Gastroesophageal sphincter (tissue), 4 donors: Measurements from ENCODE around the gene C10orf143. TPM values are rescaled to one million over a fixed set of nuclear protein-coding genes. Genes with fewer than 3 reads are reported as not detected.

Source experiments
- ATAC-seq: fragments of 150-250 bp; one replicate; pipeline ENCODE4 v1.9.1; 2016; ENCODE audit warnings: mild to moderate bottlenecking, moderate library complexity
- H3K27ac ChIP-seq, 4 donors: fragments of 200-600 bp; sonication (generic) in 3 of 4; 1 replicate in 3 of 4; 2 replicates in 1 of 4; pipeline ENCODE4 v1.5.1; 2016 to 2019
- H3K27me3 ChIP-seq: fragments of 200-600 bp; sonication (generic); one replicate; pipeline ENCODE4 v1.5.1; 2019
- H3K36me3 ChIP-seq, 2 donors: fragments of 200-600 bp; sonication (generic); one replicate each; pipeline ENCODE4 v1.5.1; 2019; ENCODE audit warnings: control low read depth in 1 of 2
- H3K4me1 ChIP-seq, 3 donors: fragments of 200-600 bp; sonication (generic); 1 replicate in 2 of 3; 2 replicates in 1 of 3; pipeline ENCODE4 v1.5.1; 2016 to 2019; ENCODE audit warnings: control low read depth in 2 of 3
- H3K4me3 ChIP-seq, 2 donors: fragments of 200-600 bp; sonication (generic); one replicate each; pipeline ENCODE4 v1.5.1; 2019; ENCODE audit warnings: mild to moderate bottlenecking in 1 of 2, moderate library complexity in 1 of 2
- H3K9me3 ChIP-seq, 3 donors: fragments of 200-600 bp; sonication (generic); one replicate each; pipeline ENCODE4 v1.5.1; 2017 to 2019; ENCODE audit warnings: control low read depth in 2 of 3
- EP300 ChIP-seq: sonication (generic); formaldehyde crosslinking; IDR thresholded peaks from one replicate; pipeline ENCODE4 v1.6.1; 2017; ENCODE audit warnings: antibody characterized with exemption, mild to moderate bottlenecking
- POLR2A ChIP-seq, 2 donors: fragments of 450-650 bp; IDR thresholded peaks; one replicate each; pipeline ENCODE4 v1.6.1; 2017; ENCODE audit warnings: antibody characterized with exemption in 2 of 2, mild to moderate bottlenecking in 2 of 2, moderate library complexity in 1 of 2
- POLR2AphosphoS5 ChIP-seq: sonication (generic); formaldehyde crosslinking; IDR thresholded peaks from one replicate; pipeline ENCODE4 v1.6.1; 2017; ENCODE audit warnings: antibody characterized with exemption
- WGBS, 2 donors: methylation state at CpG; one replicate each; pipeline ENCODE4 v1.1.5; 2018; ENCODE audit warnings: low coverage in 1 of 2; 5-methylcytosine and 5-hydroxymethylcytosine counted together
- total RNA-seq, 4 donors: library from RNA; depleted of rRNA; stranded (reverse); fragments of >200 nt; gene quantifications; one replicate each; pipeline ENCODE4 v1.1.0, GENCODE V29; 2016
- TF ChIP-seq, protein P1 (sequence below), 4 experiments: fragments of 200-600 bp in 2 of 4; fragments of 450-650 bp in 2 of 4; sonication (generic) in 1 of 4; IDR thresholded peaks; one replicate each; pipeline ENCODE4 v1.5.1; 2017 to 2019; ENCODE audit warnings: antibody characterized with exemption in 4 of 4, mild to moderate bottlenecking in 2 of 4, moderate library complexity in 2 of 4

Gene C10orf143
- total RNA-seq, 4 donors from 2014 or later = 1.1 to 5.4 (median 4.6) TPM

DNA sequence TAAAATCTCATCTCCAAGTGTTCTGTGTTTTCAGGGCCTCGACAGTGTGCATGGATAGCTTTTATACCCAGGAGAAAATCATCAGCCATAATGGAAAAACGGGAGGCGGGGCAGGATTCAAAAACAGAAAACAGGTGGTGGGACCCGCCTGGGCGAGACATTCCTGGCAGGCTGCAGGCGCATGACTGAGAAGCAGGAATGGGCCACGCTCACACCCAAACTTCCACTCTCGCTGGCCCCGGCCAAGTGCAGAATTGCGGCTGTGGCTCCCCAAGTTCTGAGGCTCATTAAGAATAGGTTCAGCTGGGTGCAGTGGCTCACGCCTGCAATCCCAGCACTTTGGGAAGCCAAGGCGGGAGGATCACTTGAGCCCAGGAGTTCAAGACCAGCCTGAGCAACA is 60.6 kb downstream of the C10orf143 start:
- H3K4me1 ChIP-seq = no peaks in the 10 kb centered on the region
- ATAC-seq = no peak
- TF ChIP-seq, protein P1, sequence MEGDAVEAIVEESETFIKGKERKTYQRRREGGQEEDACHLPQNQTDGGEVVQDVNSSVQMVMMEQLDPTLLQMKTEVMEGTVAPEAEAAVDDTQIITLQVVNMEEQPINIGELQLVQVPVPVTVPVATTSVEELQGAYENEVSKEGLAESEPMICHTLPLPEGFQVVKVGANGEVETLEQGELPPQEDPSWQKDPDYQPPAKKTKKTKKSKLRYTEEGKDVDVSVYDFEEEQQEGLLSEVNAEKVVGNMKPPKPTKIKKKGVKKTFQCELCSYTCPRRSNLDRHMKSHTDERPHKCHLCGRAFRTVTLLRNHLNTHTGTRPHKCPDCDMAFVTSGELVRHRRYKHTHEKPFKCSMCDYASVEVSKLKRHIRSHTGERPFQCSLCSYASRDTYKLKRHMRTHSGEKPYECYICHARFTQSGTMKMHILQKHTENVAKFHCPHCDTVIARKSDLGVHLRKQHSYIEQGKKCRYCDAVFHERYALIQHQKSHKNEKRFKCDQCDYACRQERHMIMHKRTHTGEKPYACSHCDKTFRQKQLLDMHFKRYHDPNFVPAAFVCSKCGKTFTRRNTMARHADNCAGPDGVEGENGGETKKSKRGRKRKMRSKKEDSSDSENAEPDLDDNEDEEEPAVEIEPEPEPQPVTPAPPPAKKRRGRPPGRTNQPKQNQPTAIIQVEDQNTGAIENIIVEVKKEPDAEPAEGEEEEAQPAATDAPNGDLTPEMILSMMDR (IDR thresholded peaks at IDR 0.05) = no peak
- TF ChIP-seq POLR2A (IDR thresholded peaks at IDR 0.05) (no peak), POLR2AphosphoS5 (no peak), EP300 (no peak)
- H3K27ac ChIP-seq = no peak overlapping the region
- H3K36me3 ChIP-seq = no peaks in the 10 kb centered on the region
- 80 to 83% methylated on average over 2 to 9 of the region's 12 CpGs for WGBS, 2 donors
- peaks cover 37% of the 10 kb centered on the region for H3K27me3 ChIP-seq
- H3K9me3 ChIP-seq = no peaks in the 10 kb centered on the region
- H3K4me3 ChIP-seq = no peak overlapping the region

DNA sequence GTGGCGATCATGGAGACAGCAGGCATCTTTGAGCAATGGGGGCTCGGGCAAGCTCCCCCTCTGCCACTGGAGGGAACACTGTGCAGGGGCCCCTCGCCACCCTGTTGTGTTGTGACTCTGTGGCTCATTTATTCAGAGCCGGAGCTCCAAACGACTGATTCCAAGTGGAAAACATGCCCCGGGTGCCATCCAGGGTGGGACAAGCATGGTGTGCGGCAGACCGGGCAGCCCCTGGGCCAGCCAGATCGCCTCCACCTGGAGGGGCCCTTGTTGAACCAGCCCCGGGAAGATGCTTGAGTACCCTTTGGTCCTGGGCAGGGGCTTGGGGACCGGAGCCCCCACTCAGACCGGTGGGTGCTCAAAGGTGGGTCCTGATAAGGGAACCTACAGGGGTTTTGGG is 61.4 kb downstream of the C10orf143 start:
- peaks cover 44% of the 10 kb centered on the region for H3K27me3 ChIP-seq
- WGBS, 2 donors = no CpG with 5 or more reads among the region's 12 CpGs
- TF ChIP-seq POLR2A (IDR thresholded peaks at IDR 0.05) (no peak), EP300 (no peak), POLR2AphosphoS5 (no peak)
- TF ChIP-seq, protein P1 (IDR thresholded peaks at IDR 0.05) = no peak
- no peaks in the 10 kb centered on the region for H3K4me1 ChIP-seq
- H3K9me3 ChIP-seq = no peaks in the 10 kb centered on the region
- no peak overlapping the region for H3K4me3 ChIP-seq
- ATAC-seq = no peak
- no peaks in the 10 kb centered on the region for H3K36me3 ChIP-seq
- H3K27ac ChIP-seq = no peak overlapping the region

DNA sequence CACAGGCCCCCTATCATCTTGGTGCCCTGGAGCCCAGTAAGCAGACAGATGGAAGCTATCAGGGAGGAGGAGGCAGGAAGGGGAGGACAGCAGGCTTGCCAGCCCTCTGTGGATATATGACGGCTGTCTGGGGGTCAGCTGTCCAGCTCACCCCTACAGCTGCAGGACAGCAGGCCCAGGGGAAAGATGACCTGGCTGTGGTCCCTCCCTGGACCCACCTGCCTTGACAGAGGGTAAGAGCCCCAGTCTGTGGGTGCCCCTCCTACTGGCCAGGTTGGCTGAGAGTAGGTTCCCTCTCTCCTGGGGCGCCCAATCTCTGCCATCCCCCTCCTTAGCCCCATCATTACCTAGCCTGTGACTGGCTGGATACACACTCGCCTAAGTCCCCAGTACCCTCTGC is 62.5 kb downstream of the C10orf143 start:
- no CpG with 5 or more reads among the region's 3 CpGs for WGBS, 2 donors
- no peaks in the 10 kb centered on the region for H3K36me3 ChIP-seq
- H3K4me3 ChIP-seq = no peak overlapping the region
- no peak for ATAC-seq
- H3K9me3 ChIP-seq = no peaks in the 10 kb centered on the region
- no peak overlapping the region for H3K27ac ChIP-seq
- TF ChIP-seq POLR2AphosphoS5 (no peak), POLR2A (IDR thresholded peaks at IDR 0.05) (no peak), EP300 (no peak)
- TF ChIP-seq, protein P1 (IDR thresholded peaks at IDR 0.05) = no peak
- H3K4me1 ChIP-seq = no peaks in the 10 kb centered on the region
- H3K27me3 ChIP-seq = peaks cover 53% of the 10 kb centered on the region

DNA sequence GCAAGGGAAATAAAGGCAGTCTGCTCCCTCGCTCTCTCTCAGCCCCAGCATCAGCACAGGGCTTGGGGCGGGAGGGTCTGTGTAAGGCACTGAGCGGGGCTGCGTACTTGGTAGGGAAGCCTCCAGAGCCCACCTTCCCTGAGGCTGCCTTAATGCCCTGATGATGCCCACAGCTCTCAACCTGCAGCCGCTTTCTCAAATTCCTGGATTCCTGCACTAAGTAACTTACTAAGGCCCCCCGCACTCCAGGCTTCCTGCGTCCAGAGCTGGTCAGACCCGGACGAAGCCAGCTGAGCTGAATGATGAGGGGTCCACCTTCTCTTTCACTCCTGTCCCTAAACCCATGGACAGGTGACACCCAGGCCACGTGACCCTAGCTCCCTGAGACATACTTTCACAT is 63.3 kb downstream of the C10orf143 start:
- 69 to 79% methylated on average over 7 to 9 of the region's 10 CpGs for WGBS, 2 donors
- TF ChIP-seq POLR2AphosphoS5 (no peak), EP300 (no peak), POLR2A (IDR thresholded peaks at IDR 0.05) (no peak)
- TF ChIP-seq, protein P1 (IDR thresholded peaks at IDR 0.05) = no peak
- ATAC-seq = no peak
- Histone ChIP-seq H3K4me3 (no peak overlapping the region), H3K27me3 (peaks cover 53% of the 10 kb centered on the region), H3K36me3 (no peaks in the 10 kb centered on the region), H3K4me1 (no peaks in the 10 kb centered on the region), H3K9me3 (no peaks in the 10 kb centered on the region), H3K27ac (no peak overlapping the region)

DNA sequence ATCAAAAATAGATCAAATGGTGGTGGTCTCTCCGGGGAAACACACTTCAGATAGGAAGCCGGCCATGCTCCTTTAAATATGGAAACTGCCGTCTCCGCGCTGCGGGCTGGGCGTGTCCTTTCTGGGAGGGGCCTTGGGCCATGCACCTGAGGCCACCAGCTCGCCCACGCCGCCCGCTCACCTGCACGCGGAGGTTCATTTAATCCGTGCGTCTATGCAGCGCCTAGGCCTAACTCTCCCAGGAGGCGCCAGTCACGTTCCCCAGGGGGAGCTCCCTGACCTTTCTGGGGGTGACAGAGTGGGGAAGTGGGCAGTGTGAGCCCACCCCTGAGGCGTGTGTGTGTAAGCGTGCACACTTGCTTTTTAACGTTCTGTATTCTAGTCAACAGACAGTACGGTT is 64.0 kb downstream of the C10orf143 start:
- H3K4me3 ChIP-seq = no peak overlapping the region
- no peaks in the 10 kb centered on the region for H3K36me3 ChIP-seq
- ATAC-seq = no peak
- H3K27ac ChIP-seq = no peak overlapping the region
- WGBS, 2 donors = 83 to 85% methylated on average over 1 to 4 of the region's 22 CpGs
- H3K9me3 ChIP-seq = no peaks in the 10 kb centered on the region
- TF ChIP-seq EP300 (no peak), POLR2A (IDR thresholded peaks at IDR 0.05) (no peak), POLR2AphosphoS5 (no peak)
- TF ChIP-seq, protein P1 (IDR thresholded peaks at IDR 0.05) = no peak
- no peaks in the 10 kb centered on the region for H3K4me1 ChIP-seq
- H3K27me3 ChIP-seq = peaks cover 53% of the 10 kb centered on the region
